WTC11 (cell line): ENCODE data around the gene NRG2.

ENCODE experiments used
- ATF2 ChIP-seq: sonication (generic); formaldehyde crosslinking; IDR thresholded peaks from 2 replicates; pipeline ENCODE4 v1.8.1; 2022; ENCODE audit warnings: low read depth, missing genetic modification reagents, borderline replicate concordance
- ATF3 ChIP-seq: sonication (generic); formaldehyde crosslinking; conservative IDR thresholded peaks from 2 replicates; pipeline ENCODE4 v1.8.1; 2022; ENCODE audit warnings: mild to moderate bottlenecking, missing genetic modification reagents
- ATF6 ChIP-seq: sonication (generic); formaldehyde crosslinking; IDR thresholded peaks from 2 replicates; pipeline ENCODE4 v1.8.1; 2023; ENCODE audit warnings: mild to moderate bottlenecking, missing genetic modification reagents
- CBFB ChIP-seq: sonication (generic); formaldehyde crosslinking; IDR thresholded peaks from 2 replicates; pipeline ENCODE4 v1.8.1; 2022; ENCODE audit warnings: mild to moderate bottlenecking, low read depth, missing genetic modification reagents
- CTCF ChIP-seq: fragments of 200-600 bp; IDR thresholded peaks from 2 replicates; pipeline ENCODE4 v1.8.0; 2022; ENCODE audit warnings: antibody characterized with exemption
- ESRRA ChIP-seq: sonication (generic); formaldehyde crosslinking; IDR thresholded peaks from 2 replicates; pipeline ENCODE4 v1.8.1; 2022; ENCODE audit warnings: mild to moderate bottlenecking, missing genetic modification reagents, borderline replicate concordance
- FOXP1 ChIP-seq: sonication (generic); formaldehyde crosslinking; IDR thresholded peaks from 2 replicates; pipeline ENCODE4 v1.8.0; 2022; ENCODE audit warnings: missing genetic modification reagents, mild to moderate bottlenecking, moderate library complexity, borderline replicate concordance
- JAZF1 ChIP-seq: fragments of 250-450 bp; sonication (Bioruptor Pico); IDR thresholded peaks from 2 replicates; pipeline ENCODE4 v1.9.0; 2021; ENCODE audit warnings: moderate library complexity, mild to moderate bottlenecking, inconsistent platforms
- JUN ChIP-seq: sonication (generic); formaldehyde crosslinking; IDR thresholded peaks from 2 replicates; pipeline ENCODE4 v1.8.0; 2023; ENCODE audit warnings: mild to moderate bottlenecking, missing genetic modification reagents
- KAT7 ChIP-seq: sonication (generic); formaldehyde crosslinking; IDR thresholded peaks from 2 replicates; pipeline ENCODE4 v1.8.1; 2023; ENCODE audit warnings: missing genetic modification reagents, mild to moderate bottlenecking, borderline replicate concordance
- MAX ChIP-seq: sonication (generic); formaldehyde crosslinking; IDR thresholded peaks from 2 replicates; pipeline ENCODE4 v1.8.0; 2022; ENCODE audit warnings: mild to moderate bottlenecking, missing genetic modification reagents
- SP1 ChIP-seq: sonication (generic); formaldehyde crosslinking; conservative IDR thresholded peaks from 2 replicates; pipeline ENCODE4 v1.8.1; 2022; ENCODE audit warnings: missing genetic modification reagents
- ZBTB43 ChIP-seq: sonication (generic); formaldehyde crosslinking; IDR thresholded peaks from 2 replicates; pipeline ENCODE4 v1.8.1; 2023; ENCODE audit warnings: mild to moderate bottlenecking, missing genetic modification reagents
- ZNF416 ChIP-seq: fragments of 250-450 bp; sonication (Bioruptor Pico); IDR thresholded peaks from 2 replicates; pipeline ENCODE4 v1.9.0; 2021; ENCODE audit warnings: mild to moderate bottlenecking, inconsistent platforms

GRCh38 chr5:139805545-139805944 lies 237.6 kb downstream of the NRG2 start:
- TF ChIP-seq KAT7 (CRISPR knock-in tag) (no peak), ESRRA (CRISPR knock-in tag) (no peak), CTCF (no peak), MAX (CRISPR knock-in tag) (no peak), ATF2 (CRISPR knock-in tag) (no peak), ATF6 (CRISPR knock-in tag) (no peak), CBFB (no peak), ATF3 (CRISPR knock-in tag) (no peak), FOXP1 (CRISPR knock-in tag) (no peak), ZNF416 (no peak), JAZF1 (no peak), SP1 (CRISPR knock-in tag) (no peak), ZBTB43 (CRISPR knock-in tag) (no peak), JUN (CRISPR knock-in tag) (no peak)
